Endothelial cell (in vitro differentiated cells): ENCODE measurements around the gene MB. TPM values are rescaled to one million over a fixed set of nuclear protein-coding genes. Genes with fewer than 3 reads are reported as not detected.

Experiments
- DNase-seq: peaks from one replicate; pipeline ENCODE4 v3.0.0; 2021; ENCODE audit warnings: low spot score
- H3K27ac Mint-ChIP-seq: one replicate; pipeline ENCODE4 v1.8.0; 2021; ENCODE audit warnings: mixed read lengths, inconsistent platforms; ENCODE audit not compliant: unreplicated experiment
- H3K27me3 Mint-ChIP-seq: one replicate; pipeline ENCODE4 v1.8.0; 2021; ENCODE audit warnings: mild to moderate bottlenecking, moderate library complexity, mixed read lengths, inconsistent platforms; ENCODE audit not compliant: unreplicated experiment
- H3K36me3 Mint-ChIP-seq: one replicate; pipeline ENCODE4 v1.8.0; 2021; ENCODE audit warnings: mild to moderate bottlenecking, low read depth, mixed read lengths, inconsistent platforms; ENCODE audit not compliant: unreplicated experiment
- H3K4me1 Mint-ChIP-seq: one replicate; pipeline ENCODE4 v1.8.0; 2021; ENCODE audit warnings: mild to moderate bottlenecking, mixed read lengths, inconsistent platforms; ENCODE audit not compliant: unreplicated experiment
- H3K4me3 Mint-ChIP-seq: one replicate; pipeline ENCODE4 v1.8.0; 2021; ENCODE audit warnings: mild to moderate bottlenecking, mixed read lengths, inconsistent platforms; ENCODE audit not compliant: unreplicated experiment
- H3K9me3 Mint-ChIP-seq: one replicate; pipeline ENCODE4 v1.8.0; 2021; ENCODE audit warnings: mixed read lengths, inconsistent platforms; ENCODE audit not compliant: unreplicated experiment
- total RNA-seq: library from RNA; stranded (reverse); fragmentation: NEBNext Ultra II Directional; extraction: Animal tissue kit (Norgen Biotek cat#: 25700); gene quantifications from one replicate; pipeline ENCODE4 v1.2.1, GENCODE V29; 2021; ENCODE audit not compliant: unreplicated experiment
- TF ChIP-seq, protein P1 (sequence below): fragments of 200-600 bp; sonication (generic); IDR thresholded peaks from one replicate; pipeline ENCODE4 v1.5.0; 2021; ENCODE audit warnings: antibody characterized with exemption; ENCODE audit not compliant: unreplicated experiment

MB gene
- total RNA-seq, 1 donor from 2014 or later: not detected

- Mint-ChIP-seq H3K27ac (no peak overlapping the region), H3K4me1 (no peaks in the 10 kb centered on the region), H3K27me3 (peaks cover 3% of the 10 kb centered on the region), H3K9me3 (no peaks in the 10 kb centered on the region), H3K36me3 (no peaks in the 10 kb centered on the region), H3K4me3 (no peak overlapping the region)
- TF ChIP-seq, protein P1, sequence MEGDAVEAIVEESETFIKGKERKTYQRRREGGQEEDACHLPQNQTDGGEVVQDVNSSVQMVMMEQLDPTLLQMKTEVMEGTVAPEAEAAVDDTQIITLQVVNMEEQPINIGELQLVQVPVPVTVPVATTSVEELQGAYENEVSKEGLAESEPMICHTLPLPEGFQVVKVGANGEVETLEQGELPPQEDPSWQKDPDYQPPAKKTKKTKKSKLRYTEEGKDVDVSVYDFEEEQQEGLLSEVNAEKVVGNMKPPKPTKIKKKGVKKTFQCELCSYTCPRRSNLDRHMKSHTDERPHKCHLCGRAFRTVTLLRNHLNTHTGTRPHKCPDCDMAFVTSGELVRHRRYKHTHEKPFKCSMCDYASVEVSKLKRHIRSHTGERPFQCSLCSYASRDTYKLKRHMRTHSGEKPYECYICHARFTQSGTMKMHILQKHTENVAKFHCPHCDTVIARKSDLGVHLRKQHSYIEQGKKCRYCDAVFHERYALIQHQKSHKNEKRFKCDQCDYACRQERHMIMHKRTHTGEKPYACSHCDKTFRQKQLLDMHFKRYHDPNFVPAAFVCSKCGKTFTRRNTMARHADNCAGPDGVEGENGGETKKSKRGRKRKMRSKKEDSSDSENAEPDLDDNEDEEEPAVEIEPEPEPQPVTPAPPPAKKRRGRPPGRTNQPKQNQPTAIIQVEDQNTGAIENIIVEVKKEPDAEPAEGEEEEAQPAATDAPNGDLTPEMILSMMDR: no peak
- DNase-seq: no peak
Measured at GRCh38 chr22:35568751-35569739, 48.1 kb downstream of the MB start.

DNA sequence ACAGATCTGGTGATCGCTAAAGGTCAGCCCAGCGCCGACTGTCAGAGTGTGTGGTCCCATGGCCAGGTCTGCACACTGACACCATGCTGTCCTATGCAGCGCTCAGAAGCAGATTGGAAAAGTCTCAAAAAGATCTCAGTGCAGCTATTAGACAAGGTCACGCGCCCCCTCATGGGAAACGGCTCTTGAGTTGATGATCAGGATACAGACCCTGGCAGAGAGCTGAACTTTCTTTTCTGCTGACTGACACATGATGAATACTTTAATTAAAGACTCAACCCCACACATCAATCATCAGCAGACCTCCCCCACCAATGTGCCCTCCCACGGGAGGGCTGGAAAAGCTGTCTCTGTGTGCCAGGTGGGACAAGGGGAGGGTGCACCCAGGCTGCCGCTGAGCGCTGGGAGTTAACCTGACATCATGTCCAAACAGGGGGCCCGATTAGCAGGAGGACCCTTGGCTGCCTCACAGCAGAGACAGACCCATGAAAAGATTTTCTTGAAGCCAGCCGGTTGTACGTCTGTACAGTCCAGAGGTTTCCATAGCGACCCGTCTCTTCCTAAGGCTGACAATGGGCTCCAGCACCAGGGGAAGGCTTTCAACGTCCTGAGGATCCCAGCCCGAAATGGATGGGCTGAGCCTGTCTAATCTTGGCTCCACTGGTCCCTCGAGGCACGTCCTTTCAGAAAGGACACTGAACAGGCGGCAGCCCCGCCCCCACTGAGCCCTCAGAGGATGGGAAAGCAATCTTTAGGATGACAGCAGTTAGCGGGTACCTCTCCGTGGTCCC is 49.6 kb downstream of the MB start:
- H3K9me3 Mint-ChIP-seq: no peaks in the 10 kb centered on the region
- H3K36me3 Mint-ChIP-seq: no peaks in the 10 kb centered on the region
- no peak for DNase-seq
- TF ChIP-seq, protein P1: no peak
- peaks cover 3% of the 10 kb centered on the region for H3K27me3 Mint-ChIP-seq
- H3K4me1 Mint-ChIP-seq: no peaks in the 10 kb centered on the region
- no peak overlapping the region for H3K27ac Mint-ChIP-seq
- H3K4me3 Mint-ChIP-seq: no peak overlapping the region

GRCh38 chr22:35564975-35565867 is 51.9 kb downstream of the MB start:
- DNase-seq: no peak
- H3K27ac Mint-ChIP-seq: no peak overlapping the region
- no peaks in the 10 kb centered on the region for H3K36me3 Mint-ChIP-seq
- H3K9me3 Mint-ChIP-seq: no peaks in the 10 kb centered on the region
- TF ChIP-seq, protein P1: no peak
- no peak overlapping the region for H3K4me3 Mint-ChIP-seq
- peaks cover 7% of the 10 kb centered on the region for H3K27me3 Mint-ChIP-seq
- H3K4me1 Mint-ChIP-seq: no peaks in the 10 kb centered on the region

GRCh38 chr22:35563211-35563610 is 53.9 kb downstream of the MB start:
- no peaks in the 10 kb centered on the region for H3K4me1 Mint-ChIP-seq
- TF ChIP-seq, protein P1: no peak
- H3K4me3 Mint-ChIP-seq: no peak overlapping the region
- H3K27ac Mint-ChIP-seq: no peak overlapping the region
- DNase-seq: no peak
- no peaks in the 10 kb centered on the region for H3K36me3 Mint-ChIP-seq
- no peaks in the 10 kb centered on the region for H3K9me3 Mint-ChIP-seq
- peaks cover 6% of the 10 kb centered on the region for H3K27me3 Mint-ChIP-seq
